Measurements from ENCODE around the gene WDSUB1. TPM values are rescaled to one million over a fixed set of nuclear protein-coding genes. Genes with fewer than 3 reads are reported as not detected.

WDSUB1 gene, protein sequence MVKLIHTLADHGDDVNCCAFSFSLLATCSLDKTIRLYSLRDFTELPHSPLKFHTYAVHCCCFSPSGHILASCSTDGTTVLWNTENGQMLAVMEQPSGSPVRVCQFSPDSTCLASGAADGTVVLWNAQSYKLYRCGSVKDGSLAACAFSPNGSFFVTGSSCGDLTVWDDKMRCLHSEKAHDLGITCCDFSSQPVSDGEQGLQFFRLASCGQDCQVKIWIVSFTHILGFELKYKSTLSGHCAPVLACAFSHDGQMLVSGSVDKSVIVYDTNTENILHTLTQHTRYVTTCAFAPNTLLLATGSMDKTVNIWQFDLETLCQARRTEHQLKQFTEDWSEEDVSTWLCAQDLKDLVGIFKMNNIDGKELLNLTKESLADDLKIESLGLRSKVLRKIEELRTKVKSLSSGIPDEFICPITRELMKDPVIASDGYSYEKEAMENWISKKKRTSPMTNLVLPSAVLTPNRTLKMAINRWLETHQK
- total RNA-seq (11.7 and 17.7 TPM in 2 replicates), polyA plus RNA-seq (18.6 and 22.3 TPM in 2 replicates)

- peak within 1 kb of the TSS; percentile 62 for H3K4me3 ChIP-seq
- no peaks in the 10 kb centered on the region for H3K36me3 ChIP-seq (replicated peaks; ENCODE audit: insufficient read depth, low read depth)
- under 1% methylated on average over 36 of the region's 64 CpGs for WGBS (ENCODE audit: low lambda C conversion rate, missing lambda C conversion rate)
- peak within 1 kb of the TSS; percentile 89 for H3K4me2 ChIP-seq
- H3K4me1 ChIP-seq (ENCODE audit: insufficient read depth), result peaks cover 10% of the 10 kb centered on the region
- H3K9me2 ChIP-seq (replicated peaks; ENCODE audit: insufficient read depth), result no peaks in the 10 kb centered on the region
- no peaks in the 10 kb centered on the region for H3K27me3 ChIP-seq
- peak; percentile 86 for DNase-seq (ENCODE audit: low spot score)
- no peaks in the 10 kb centered on the region for H4K20me1 ChIP-seq (ENCODE audit: insufficient read depth, poor library complexity, severe bottlenecking)
- peak within 1 kb of the TSS; percentile 92 for H3K27ac ChIP-seq
- no peak for TF ChIP-seq CTCF (IDR thresholded peaks at IDR 0.05; ENCODE audit: poor library complexity)
- TF ChIP-seq EZH2phosphoT487 (IDR thresholded peaks at IDR 0.05; ENCODE audit: low read depth, severe bottlenecking, unreplicated experiment), result no peak
- peaks cover 33% of the 10 kb centered on the region for H3K79me2 ChIP-seq
- no peaks in the 10 kb centered on the region for H3K9me3 ChIP-seq (ENCODE audit: low read depth)
- H2AFZ ChIP-seq, result peak within 1 kb of the TSS; percentile 91
These were observed at the start of gene WDSUB1 for GRCh38 chr2:159285929-159286708. Gene WDSUB1, minus strand, starts transcription at chr2:159286703. Its CDS starts 3,634 bp downstream, at chr2:159283069.

- H3K79me2 ChIP-seq, result no peaks in the 10 kb centered on the region
- no peaks in the 10 kb centered on the region for H3K9me3 ChIP-seq (ENCODE audit: low read depth)
- H3K4me2 ChIP-seq, result no peak overlapping the region
- H3K4me1 ChIP-seq (ENCODE audit: insufficient read depth), result no peaks in the 10 kb centered on the region
- H4K20me1 ChIP-seq (ENCODE audit: insufficient read depth, poor library complexity, severe bottlenecking), result no peaks in the 10 kb centered on the region
- H3K36me3 ChIP-seq (replicated peaks; ENCODE audit: insufficient read depth, low read depth), result no peaks in the 10 kb centered on the region
- H3K27ac ChIP-seq, result peak overlapping the region; percentile 11
- no peaks in the 10 kb centered on the region for H3K9me2 ChIP-seq (replicated peaks; ENCODE audit: insufficient read depth)
- H2AFZ ChIP-seq, result no peak overlapping the region
- TF ChIP-seq EZH2phosphoT487 (IDR thresholded peaks at IDR 0.05; ENCODE audit: low read depth, severe bottlenecking, unreplicated experiment) (no peak), CTCF (IDR thresholded peaks at IDR 0.05; ENCODE audit: poor library complexity) (no peak), EZH2 (IDR thresholded peaks at IDR 0.05; ENCODE audit: borderline replicate concordance) (no peak)
- H3K4me3 ChIP-seq, result no peak overlapping the region
- DNase-seq (ENCODE audit: low spot score), result no peak
- no peaks in the 10 kb centered on the region for H3K27me3 ChIP-seq
- WGBS (ENCODE audit: low lambda C conversion rate, missing lambda C conversion rate), result 89% methylated on average over 5 of the region's 5 CpGs
These were observed 40.2 kb upstream of the WDSUB1 start for GRCh38 chr2:159326569-159327255.

GRCh38 chr2:159322419-159322818, 35.9 kb upstream of the WDSUB1 start:
- no peak for DNase-seq (ENCODE audit: low spot score)
- H3K4me3 ChIP-seq, result no peak overlapping the region
- H3K4me1 ChIP-seq (ENCODE audit: insufficient read depth), result no peaks in the 10 kb centered on the region
- H4K20me1 ChIP-seq (ENCODE audit: insufficient read depth, poor library complexity, severe bottlenecking), result no peaks in the 10 kb centered on the region
- TF ChIP-seq EZH2 (IDR thresholded peaks at IDR 0.05; ENCODE audit: borderline replicate concordance), result no peak
- no peak for TF ChIP-seq EZH2phosphoT487 (IDR thresholded peaks at IDR 0.05; ENCODE audit: low read depth, severe bottlenecking, unreplicated experiment)
- no peak for TF ChIP-seq CTCF (IDR thresholded peaks at IDR 0.05; ENCODE audit: poor library complexity)
- H3K27ac ChIP-seq, result no peak overlapping the region
- H3K4me2 ChIP-seq, result no peak overlapping the region
- no peaks in the 10 kb centered on the region for H3K9me3 ChIP-seq (ENCODE audit: low read depth)
- no peaks in the 10 kb centered on the region for H3K36me3 ChIP-seq (replicated peaks; ENCODE audit: insufficient read depth, low read depth)
- H3K79me2 ChIP-seq, result no peaks in the 10 kb centered on the region
- H3K9me2 ChIP-seq (replicated peaks; ENCODE audit: insufficient read depth), result no peaks in the 10 kb centered on the region
- no peaks in the 10 kb centered on the region for H3K27me3 ChIP-seq
- no peak overlapping the region for H2AFZ ChIP-seq
